GM12801 (cell line): Measurements from ENCODE around the gene CIAPIN1.

Experiments
- TF ChIP-seq, protein P1 (sequence below): IDR thresholded peaks from one replicate; pipeline ENCODE4 v1.5.1; 2011; ENCODE audit warnings: control low read depth; ENCODE audit not compliant: insufficient read length; ENCODE audit errors: extremely low read depth

Gene CIAPIN1

DNA sequence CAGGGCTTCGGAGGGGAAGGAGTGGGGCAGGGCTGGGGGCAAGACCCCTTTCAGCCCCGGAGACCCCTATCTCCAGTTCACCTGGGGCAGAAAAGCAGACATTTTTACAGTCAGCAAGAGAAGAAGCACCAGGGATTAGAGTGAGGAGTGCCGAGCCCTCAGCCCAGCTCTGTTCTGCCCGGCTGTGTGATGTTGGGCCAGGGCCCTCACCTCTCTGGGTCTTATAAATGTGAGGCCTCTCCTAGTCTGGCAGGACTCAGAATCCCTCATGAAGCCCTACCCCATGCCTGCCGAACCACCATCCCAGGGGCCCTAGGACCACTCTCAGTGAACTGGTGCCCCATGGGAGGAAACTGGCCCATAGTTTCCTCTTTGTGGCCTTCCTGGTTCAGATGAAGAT is 62.1 kb downstream of the CIAPIN1 start:
- TF ChIP-seq, protein P1, sequence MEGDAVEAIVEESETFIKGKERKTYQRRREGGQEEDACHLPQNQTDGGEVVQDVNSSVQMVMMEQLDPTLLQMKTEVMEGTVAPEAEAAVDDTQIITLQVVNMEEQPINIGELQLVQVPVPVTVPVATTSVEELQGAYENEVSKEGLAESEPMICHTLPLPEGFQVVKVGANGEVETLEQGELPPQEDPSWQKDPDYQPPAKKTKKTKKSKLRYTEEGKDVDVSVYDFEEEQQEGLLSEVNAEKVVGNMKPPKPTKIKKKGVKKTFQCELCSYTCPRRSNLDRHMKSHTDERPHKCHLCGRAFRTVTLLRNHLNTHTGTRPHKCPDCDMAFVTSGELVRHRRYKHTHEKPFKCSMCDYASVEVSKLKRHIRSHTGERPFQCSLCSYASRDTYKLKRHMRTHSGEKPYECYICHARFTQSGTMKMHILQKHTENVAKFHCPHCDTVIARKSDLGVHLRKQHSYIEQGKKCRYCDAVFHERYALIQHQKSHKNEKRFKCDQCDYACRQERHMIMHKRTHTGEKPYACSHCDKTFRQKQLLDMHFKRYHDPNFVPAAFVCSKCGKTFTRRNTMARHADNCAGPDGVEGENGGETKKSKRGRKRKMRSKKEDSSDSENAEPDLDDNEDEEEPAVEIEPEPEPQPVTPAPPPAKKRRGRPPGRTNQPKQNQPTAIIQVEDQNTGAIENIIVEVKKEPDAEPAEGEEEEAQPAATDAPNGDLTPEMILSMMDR, result no peak

DNA sequence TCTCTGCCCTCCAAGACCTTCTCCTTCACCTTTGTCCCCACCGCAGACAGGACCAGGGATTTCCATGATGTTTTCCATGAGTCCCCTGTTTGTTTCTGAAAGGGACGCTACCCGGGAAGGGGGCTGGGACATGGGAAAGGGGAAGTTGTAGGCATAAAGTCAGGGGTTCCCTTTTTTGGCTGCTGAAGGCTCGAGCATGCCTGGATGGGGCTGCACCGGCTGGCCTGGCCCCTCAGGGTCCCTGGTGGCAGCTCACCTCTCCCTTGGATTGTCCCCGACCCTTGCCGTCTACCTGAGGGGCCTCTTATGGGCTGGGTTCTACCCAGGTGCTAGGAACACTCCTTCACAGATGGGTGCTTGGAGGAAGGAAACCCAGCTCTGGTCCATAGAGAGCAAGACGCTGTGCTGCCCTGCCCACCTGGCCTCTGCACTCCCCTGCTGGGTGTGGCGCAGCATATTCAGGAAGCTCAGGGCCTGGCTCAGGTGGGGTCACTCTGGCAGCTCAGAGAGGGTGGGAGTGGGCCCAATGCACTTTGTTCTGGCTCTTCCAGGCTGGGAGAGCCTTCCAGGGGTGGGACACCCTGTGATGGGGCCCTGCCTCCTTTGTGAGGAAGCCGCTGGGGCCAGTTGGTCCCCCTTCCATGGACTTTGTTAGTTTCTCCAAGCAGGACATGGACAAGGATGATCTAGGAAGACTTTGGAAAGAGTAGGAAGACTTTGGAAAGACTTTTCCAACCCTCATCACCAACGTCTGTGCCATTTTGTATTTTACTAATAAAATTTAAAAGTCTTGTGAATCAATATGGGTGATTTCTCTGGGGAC is 62.7 kb downstream of the CIAPIN1 start:
- TF ChIP-seq, protein P1, result no peak

DNA sequence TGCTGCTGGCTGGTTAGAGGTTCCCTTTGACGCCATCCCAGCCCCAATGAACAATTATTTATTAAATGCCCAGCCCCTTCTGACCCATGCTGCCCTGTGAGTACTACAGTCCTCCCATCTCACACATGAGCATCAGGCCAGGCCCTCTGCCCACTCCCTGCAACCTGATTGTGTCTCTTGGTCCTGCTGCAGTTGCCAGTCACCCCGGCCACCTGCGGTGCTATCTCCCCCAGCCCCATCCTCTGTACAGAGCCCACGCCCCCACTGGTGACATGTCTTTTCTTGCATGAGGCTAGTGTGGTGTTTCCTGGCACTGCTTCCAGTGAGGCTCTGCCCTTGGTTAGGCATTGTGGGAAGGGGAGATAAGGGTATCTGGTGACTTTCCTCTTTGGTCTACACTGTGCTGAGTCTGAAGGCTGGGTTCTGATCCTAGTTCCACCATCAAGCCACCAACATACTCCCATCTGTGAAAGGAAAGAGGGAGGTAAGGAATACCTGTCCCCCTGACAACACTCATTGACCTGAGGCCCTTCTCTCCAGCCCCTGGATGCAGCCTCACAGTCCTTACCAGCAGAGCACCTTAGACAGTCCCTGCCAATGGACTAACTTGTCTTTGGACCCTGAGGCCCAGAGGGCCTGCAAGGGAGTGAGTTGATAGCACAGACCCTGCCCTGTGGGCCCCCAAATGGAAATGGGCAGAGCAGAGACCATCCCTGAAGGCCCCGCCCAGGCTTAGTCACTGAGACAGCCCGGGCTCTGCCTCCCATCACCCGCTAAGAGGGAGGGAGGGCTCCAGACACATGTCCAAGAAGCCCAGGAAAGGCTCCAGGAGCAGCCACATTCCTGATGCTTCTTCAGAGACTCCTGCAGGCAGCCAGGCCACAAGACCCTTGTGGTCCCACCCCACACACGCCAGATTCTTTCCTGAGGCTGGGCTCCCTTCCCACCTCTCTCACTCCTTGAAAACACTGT is 63.6 kb downstream of the CIAPIN1 start:
- TF ChIP-seq, protein P1, result no peak

DNA sequence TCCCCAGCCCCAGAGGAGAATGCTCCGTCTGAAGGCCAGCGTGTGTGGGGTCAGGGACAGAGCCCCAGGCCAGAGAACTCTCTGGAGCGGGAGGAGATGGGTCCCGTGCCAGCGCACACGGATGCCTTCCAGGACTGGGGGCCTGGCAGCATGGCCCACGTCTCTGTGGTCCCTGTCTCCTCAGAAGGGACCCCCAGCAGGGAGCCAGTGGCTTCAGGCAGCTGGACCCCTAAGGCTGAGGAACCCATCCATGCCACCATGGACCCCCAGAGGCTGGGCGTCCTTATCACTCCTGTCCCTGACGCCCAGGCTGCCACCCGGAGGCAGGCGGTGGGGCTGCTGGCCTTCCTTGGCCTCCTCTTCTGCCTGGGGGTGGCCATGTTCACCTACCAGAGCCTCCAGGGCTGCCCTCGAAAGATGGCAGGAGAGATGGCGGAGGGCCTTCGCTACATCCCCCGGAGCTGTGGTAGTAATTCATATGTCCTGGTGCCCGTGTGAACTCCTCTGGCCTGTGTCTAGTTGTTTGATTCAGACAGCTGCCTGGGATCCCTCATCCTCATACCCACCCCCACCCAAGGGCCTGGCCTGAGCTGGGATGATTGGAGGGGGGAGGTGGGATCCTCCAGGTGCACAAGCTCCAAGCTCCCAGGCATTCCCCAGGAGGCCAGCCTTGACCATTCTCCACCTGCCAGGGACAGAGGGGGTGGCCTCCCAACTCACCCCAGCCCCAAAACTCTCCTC is 64.5 kb downstream of the CIAPIN1 start:
- TF ChIP-seq, protein P1, result no peak

DNA sequence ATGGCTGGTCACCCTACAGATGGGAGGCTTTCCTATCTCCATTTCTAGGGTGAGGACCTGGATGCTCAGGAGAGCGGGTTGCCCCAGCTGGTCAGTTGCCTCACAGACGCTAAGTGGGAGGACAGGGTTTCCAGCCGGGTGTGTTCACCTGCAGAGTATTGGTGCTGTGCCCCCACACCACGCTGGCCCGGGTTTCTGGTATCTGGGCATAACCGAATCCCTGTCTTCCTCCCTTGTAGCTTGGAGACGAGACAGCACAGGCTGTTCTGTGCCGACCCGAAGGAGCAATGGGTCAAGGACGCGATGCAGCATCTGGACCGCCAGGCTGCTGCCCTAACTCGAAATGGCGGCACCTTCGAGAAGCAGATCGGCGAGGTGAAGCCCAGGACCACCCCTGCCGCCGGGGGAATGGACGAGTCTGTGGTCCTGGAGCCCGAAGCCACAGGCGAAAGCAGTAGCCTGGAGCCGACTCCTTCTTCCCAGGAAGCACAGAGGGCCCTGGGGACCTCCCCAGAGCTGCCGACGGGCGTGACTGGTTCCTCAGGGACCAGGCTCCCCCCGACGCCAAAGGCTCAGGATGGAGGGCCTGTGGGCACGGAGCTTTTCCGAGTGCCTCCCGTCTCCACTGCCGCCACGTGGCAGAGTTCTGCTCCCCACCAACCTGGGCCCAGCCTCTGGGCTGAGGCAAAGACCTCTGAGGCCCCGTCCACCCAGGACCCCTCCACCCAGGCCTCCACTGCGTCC is 65.2 kb downstream of the CIAPIN1 start:
- TF ChIP-seq, protein P1, result no peak

DNA sequence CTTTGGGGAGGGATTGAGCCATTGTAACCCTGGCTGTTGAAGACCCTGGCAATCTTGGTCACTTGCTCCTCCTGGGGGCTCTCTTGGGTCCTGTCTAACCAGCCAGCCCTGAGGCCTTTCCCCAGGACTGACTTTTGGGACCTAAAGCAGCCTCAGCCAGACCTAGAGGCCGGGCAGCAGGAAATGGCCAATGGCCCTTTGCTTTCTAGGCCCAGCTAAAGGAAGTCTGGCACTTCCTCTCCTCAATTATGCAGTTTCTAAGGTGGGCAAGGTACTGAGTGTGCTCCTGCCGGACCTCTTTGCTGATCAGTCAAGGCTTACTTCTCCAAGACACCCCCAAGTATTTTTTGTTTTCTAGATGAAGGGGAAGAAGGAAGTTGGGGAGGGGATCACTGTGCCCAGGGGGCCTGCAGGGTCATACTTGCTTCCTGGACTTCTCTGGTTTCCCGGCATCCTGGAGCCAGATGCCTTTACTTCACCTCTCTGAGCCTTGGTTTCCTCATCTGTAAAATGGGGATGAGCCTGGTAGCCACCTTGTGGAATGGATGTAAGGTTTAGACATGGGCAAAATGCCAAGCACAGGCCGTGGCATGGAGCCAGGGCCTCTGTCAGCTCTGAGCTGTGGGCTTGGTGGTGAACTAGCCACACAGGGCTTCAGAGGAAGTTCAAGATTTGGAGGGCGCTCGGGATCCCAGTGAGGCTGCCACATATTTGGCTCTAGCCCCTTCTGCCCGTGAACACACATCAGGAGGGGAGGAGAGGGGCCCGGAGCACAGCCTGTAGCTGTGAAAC is 66.3 kb downstream of the CIAPIN1 start:
- TF ChIP-seq, protein P1, result no peak
